ENCODE data around the gene SERPINB2. TPM values are rescaled to one million over a fixed set of nuclear protein-coding genes. Genes with fewer than 3 reads are reported as not detected.
"Not testable (repeated sequence)": the region's sequence is repeated elsewhere in the genome, so short reads cannot be mapped to it uniquely, and the experiment has no call there.

Gene SERPINB2
- total RNA-seq, 1 experiment from 2014 or later: not detected

DNA sequence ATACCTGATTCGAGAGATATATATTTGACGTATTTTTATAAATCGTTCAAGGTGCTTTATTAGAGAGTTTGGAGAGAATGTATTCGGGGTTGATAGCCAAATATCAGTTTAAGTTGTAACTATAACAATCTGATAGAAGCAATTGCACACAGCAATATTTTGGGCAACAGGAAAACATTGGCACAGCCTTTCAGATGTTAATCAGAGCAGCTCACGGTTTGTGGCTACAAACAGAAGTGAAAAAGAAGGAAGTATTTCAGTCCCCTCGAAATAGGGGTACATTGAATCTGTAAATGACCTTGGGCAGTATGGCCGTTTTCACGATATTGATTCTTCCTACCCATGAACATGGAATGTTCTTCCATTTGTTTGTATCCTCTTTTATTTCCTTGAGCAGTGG lies 40.8 kb downstream of the SERPINB2 start:
- in situ Hi-C loops (cut with HindIII; ENCODE audit: low sequenced_read_pairs): no loop called here
- DNase-seq (ENCODE audit: low spot score): no peak

DNA sequence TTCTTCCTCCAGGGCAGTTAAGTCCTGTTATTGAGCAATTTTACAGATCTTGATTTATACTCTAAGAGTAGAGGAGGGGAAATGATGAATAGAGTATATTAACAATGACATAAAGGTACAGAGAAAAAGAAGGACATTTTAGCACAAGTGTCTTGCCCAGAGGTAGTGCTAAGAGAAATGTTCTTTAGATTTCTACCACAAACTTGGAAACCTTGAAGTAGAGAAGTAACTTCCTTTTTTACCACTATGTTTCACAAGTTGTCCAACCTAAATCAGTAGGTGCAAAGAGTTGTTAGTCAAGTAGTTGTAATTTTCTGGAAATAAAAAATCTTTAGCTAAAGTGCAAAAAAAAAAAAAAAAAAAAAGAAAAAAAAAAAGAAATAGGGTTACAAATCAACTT lies 41.9 kb downstream of the SERPINB2 start:
- in situ Hi-C loops (cut with HindIII; ENCODE audit: low sequenced_read_pairs); DNase-seq (ENCODE audit: low spot score): not testable (repeated sequence)

GRCh38 chr18:63930773-63931354 lies 43.4 kb downstream of the SERPINB2 start:
- DNase-seq (ENCODE audit: low spot score): no peak
- in situ Hi-C loops (cut with HindIII; ENCODE audit: low sequenced_read_pairs): no loop called here

- peak; percentile 42 for DNase-seq (ENCODE audit: low spot score)
- in situ Hi-C loops (cut with HindIII; ENCODE audit: low sequenced_read_pairs): no loop called here
Measured at GRCh38 chr18:63936156-63936931, 48.8 kb downstream of the SERPINB2 start.

DNA sequence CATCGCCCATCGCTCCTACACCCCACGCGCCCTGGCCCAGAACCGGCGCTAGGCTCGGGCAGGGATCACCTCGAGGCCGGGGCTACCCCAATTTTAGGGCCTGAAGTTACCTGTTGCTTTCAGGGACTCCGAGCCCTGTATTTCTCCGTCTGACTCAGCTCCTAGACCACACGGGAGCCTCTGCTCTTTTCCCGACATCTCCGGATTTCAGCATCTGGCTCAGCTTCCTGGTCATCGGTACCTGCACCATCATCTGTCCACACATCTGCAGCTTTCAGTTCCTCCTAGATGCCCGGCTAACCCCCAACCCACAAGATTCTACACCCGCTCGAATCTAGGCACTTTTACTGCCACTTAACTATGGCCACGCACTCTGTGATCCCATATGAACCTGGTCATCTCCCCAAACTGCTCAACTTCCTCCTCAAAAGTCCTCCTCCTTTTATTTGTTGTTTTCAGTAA lies 49.5 kb downstream of the SERPINB2 start:
- in situ Hi-C loops (cut with HindIII; ENCODE audit: low sequenced_read_pairs): no loop called here
- DNase-seq (ENCODE audit: low spot score): no peak

DNA sequence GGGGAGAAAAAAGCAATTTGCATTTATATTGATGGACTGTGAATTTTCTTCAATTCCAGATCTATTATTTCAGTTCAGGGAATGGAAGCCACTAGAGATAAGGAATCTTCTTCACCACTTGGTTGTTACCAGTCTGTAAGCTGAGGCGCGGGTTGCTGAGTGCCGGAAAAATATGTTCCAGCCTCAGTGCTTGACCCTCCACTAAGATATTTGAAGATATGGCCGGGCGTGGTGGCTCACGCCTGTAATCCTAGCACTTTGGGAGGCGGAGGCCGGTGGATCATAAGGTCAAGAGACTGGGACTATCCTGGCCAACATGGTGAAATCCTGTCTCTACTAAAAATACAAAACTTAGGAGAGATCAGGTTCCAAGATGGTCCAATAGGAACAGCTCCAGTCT lies 52.5 kb downstream of the SERPINB2 start:
- no peak for DNase-seq (ENCODE audit: low spot score)
- in situ Hi-C loops (cut with HindIII; ENCODE audit: low sequenced_read_pairs): no loop called here

GRCh38 chr18:63940543-63941050 lies 53.1 kb downstream of the SERPINB2 start:
- in situ Hi-C loops (cut with HindIII; ENCODE audit: low sequenced_read_pairs); DNase-seq (ENCODE audit: low spot score): not testable (repeated sequence)

- DNase-seq (ENCODE audit: low spot score): no peak
- in situ Hi-C loops (cut with HindIII; ENCODE audit: low sequenced_read_pairs): no loop called here
Measured at GRCh38 chr18:63947051-63947790, 59.7 kb downstream of the SERPINB2 start.

- DNase-seq (ENCODE audit: low spot score): no peak
- in situ Hi-C loops (cut with HindIII; ENCODE audit: low sequenced_read_pairs): no loop called here
Measured at GRCh38 chr18:63949068-63949737, 61.7 kb downstream of the SERPINB2 start, which contains the start of gene HMSD. HMSD (plus strand) TSS chr18:63949301; CDS start chr18:63953456, 4,155 bp downstream.

GRCh38 chr18:63951302-63951705 lies 63.8 kb downstream of the SERPINB2 start:
- in situ Hi-C loops (cut with HindIII; ENCODE audit: low sequenced_read_pairs): no loop called here
- DNase-seq (ENCODE audit: low spot score): no peak

Other genes with a start within 250 kb of the SERPINB2 start
- gene SERPINB4, start 243.4 kb upstream of the SERPINB2 start, total RNA-seq (2014; rRNA removed; shearing (Covaris generic)): not detected in 2 replicates
- not detected in 2 replicates for gene SERPINB3, start 225.8 kb upstream of the SERPINB2 start, total RNA-seq (2014; rRNA removed; shearing (Covaris generic))
- gene SERPINB11, start 184.7 kb upstream of the SERPINB2 start, total RNA-seq (2014; rRNA removed; shearing (Covaris generic)): not detected in 2 replicates
- gene SERPINB7, start 112.3 kb upstream of the SERPINB2 start, total RNA-seq (2014; rRNA removed; shearing (Covaris generic)): not detected in 2 replicates
- not detected in 2 replicates for gene SERPINB10, start 20.3 kb downstream of the SERPINB2 start, total RNA-seq (2014; rRNA removed; shearing (Covaris generic))
- gene HMSD, start 61.6 kb downstream of the SERPINB2 start, total RNA-seq (2014; rRNA removed; shearing (Covaris generic)): not detected in 2 replicates
- gene SERPINB8, start 82.4 kb downstream of the SERPINB2 start, total RNA-seq (2014; rRNA removed; shearing (Covaris generic)): not detected in 2 replicates